Smooth muscle cell (in vitro differentiated cells): ENCODE data around the gene FAM149A. TPM values are rescaled to one million over a fixed set of nuclear protein-coding genes. Genes with fewer than 3 reads are reported as not detected.

Experiments
- DNase-seq: peaks from one replicate; lab custom pipeline; 2025; ENCODE audit not compliant: unreplicated experiment; lab: John Stamatoyannopoulos, UW
- H2AFZ ChIP-seq: fragments of 200-600 bp; sonication (generic); 2 replicates; pipeline ENCODE4 v1.6.0; 2016; ENCODE audit warnings: antibody characterized with exemption, low read depth, mild to moderate bottlenecking
- H3F3A ChIP-seq: fragments of 200-600 bp; sonication (generic); 2 replicates; pipeline ENCODE4 v1.6.0; 2017; ENCODE audit warnings: antibody characterized with exemption, low read depth
- H3K27ac ChIP-seq: fragments of 200-600 bp; sonication (generic); 2 replicates; pipeline ENCODE4 v1.5.1; 2016; ENCODE audit warnings: low read depth, mild to moderate bottlenecking
- H3K27me3 ChIP-seq: fragments of 200-600 bp; sonication (generic); 2 replicates; pipeline ENCODE4 v1.6.1; 2016; ENCODE audit warnings: low read depth, mild to moderate bottlenecking
- H3K36me3 ChIP-seq: fragments of 200-600 bp; sonication (generic); 2 replicates; pipeline ENCODE4 v1.5.1; 2016; ENCODE audit warnings: low read depth
- H3K4me1 ChIP-seq: fragments of 200-600 bp; sonication (generic); 2 replicates; pipeline ENCODE4 v1.5.1; 2016; ENCODE audit warnings: low read depth
- H3K4me2 ChIP-seq: fragments of 200-600 bp; sonication (generic); 2 replicates; pipeline ENCODE4 v1.6.0; 2016; ENCODE audit warnings: mild to moderate bottlenecking
- H3K4me3 ChIP-seq: fragments of 200-600 bp; sonication (generic); 2 replicates; pipeline ENCODE4 v1.5.1; 2016; ENCODE audit warnings: mild to moderate bottlenecking
- H3K79me2 ChIP-seq: fragments of 200-600 bp; sonication (generic); 2 replicates; pipeline ENCODE4 v1.6.0; 2016; ENCODE audit warnings: low read depth, mild to moderate bottlenecking
- H3K9ac ChIP-seq: fragments of 200-600 bp; sonication (generic); 2 replicates; pipeline ENCODE4 v1.6.0; 2016; ENCODE audit warnings: low read depth
- H3K9me3 ChIP-seq: fragments of 200-600 bp; sonication (generic); replicated peaks from 2 replicates; pipeline ENCODE4 v1.5.1; 2016; ENCODE audit warnings: low read depth
- H4K20me1 ChIP-seq: fragments of 200-600 bp; sonication (generic); 2 replicates; pipeline ENCODE4 v1.6.0; 2016; ENCODE audit warnings: low read depth
- WGBS: methylation state at CpG from one replicate; pipeline ENCODE4 v1.1.7; 2016; ENCODE audit warnings: low lambda C conversion rate; 5-methylcytosine and 5-hydroxymethylcytosine counted together
- polyA plus RNA-seq: library from polyadenylated mRNA; unstranded; fragments of >200 nt; fragmentation: Nextera tagmentation; extraction: Ambion mirVana; gene quantifications from 2 replicates; pipeline ENCODE4 v1.2.1, GENCODE V29; 2016
- total RNA-seq: library from RNA; depleted of rRNA; stranded (reverse); fragments of >200 nt; gene quantifications from 2 replicates; pipeline ENCODE4 v1.2.3, GENCODE V29; 2014
- TF ChIP-seq, protein P1 (sequence below): fragments of 200-600 bp; sonication (generic); IDR thresholded peaks from 2 replicates; pipeline ENCODE4 v1.5.1; 2017; ENCODE audit warnings: borderline replicate concordance, mild to moderate bottlenecking, antibody characterized with exemption; ENCODE audit not compliant: insufficient read depth, poor library complexity, severe bottlenecking

FAM149A gene
- total and polyA plus RNA-seq, 2 experiments from 2014 or later, result 0.55 to 5.8 TPM

DNA sequence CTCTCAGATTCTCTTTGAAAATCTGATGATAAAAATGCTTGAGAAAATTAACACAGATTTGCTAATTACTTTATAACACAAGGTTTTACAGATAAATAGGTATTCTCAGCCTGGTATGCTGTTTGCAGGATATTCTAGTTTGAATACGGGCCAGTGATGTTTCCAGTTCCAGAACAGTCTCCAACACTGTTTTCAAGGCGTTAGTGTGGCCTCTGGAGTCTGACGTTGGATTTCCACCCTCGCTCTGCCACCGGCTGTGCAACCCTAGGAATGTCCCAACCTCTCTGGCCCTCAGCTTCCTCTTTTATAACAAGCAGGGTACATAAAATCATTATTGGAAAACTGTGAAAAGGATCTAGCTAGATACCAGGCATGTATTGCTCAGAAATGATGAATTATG is 63.1 kb downstream of the FAM149A start:
- no peak overlapping the region for H2AFZ ChIP-seq
- TF ChIP-seq, protein P1, sequence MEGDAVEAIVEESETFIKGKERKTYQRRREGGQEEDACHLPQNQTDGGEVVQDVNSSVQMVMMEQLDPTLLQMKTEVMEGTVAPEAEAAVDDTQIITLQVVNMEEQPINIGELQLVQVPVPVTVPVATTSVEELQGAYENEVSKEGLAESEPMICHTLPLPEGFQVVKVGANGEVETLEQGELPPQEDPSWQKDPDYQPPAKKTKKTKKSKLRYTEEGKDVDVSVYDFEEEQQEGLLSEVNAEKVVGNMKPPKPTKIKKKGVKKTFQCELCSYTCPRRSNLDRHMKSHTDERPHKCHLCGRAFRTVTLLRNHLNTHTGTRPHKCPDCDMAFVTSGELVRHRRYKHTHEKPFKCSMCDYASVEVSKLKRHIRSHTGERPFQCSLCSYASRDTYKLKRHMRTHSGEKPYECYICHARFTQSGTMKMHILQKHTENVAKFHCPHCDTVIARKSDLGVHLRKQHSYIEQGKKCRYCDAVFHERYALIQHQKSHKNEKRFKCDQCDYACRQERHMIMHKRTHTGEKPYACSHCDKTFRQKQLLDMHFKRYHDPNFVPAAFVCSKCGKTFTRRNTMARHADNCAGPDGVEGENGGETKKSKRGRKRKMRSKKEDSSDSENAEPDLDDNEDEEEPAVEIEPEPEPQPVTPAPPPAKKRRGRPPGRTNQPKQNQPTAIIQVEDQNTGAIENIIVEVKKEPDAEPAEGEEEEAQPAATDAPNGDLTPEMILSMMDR, result no peak
- H3K27me3 ChIP-seq, result no peaks in the 10 kb centered on the region
- 89% methylated on average over 5 of the region's 5 CpGs for WGBS
- H3K9me3 ChIP-seq, result no peaks in the 10 kb centered on the region
- H3K4me1 ChIP-seq, result no peaks in the 10 kb centered on the region
- no peak overlapping the region for H3K27ac ChIP-seq
- H3K36me3 ChIP-seq, result no peaks in the 10 kb centered on the region
- no peaks in the 10 kb centered on the region for H3K79me2 ChIP-seq
- H3K4me3 ChIP-seq, result no peak overlapping the region
- no peaks in the 10 kb centered on the region for H4K20me1 ChIP-seq
- H3F3A ChIP-seq, result no peaks in the 10 kb centered on the region
- H3K4me2 ChIP-seq, result no peak overlapping the region
- H3K9ac ChIP-seq, result no peak overlapping the region
- DNase-seq, result no peak

DNA sequence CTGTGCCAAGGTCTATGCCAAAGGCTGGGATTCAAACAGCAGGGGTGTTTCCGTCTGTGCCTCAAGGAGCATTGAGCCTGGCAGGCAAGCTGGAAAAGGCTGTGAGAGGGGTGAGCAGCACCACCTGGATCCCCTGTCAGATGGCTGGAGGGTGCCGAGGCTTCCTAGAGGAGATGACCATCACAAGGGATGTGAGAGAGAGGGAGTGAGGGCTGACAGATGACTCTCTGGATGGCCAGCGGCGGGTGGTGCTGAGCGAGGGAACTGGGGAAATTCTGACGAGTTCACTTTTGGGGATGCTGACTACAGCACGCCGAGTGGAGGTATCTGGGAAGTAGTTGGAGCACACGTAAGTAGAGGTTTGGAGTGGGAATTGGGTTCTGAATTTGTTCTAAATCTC is 64.2 kb downstream of the FAM149A start:
- no peak overlapping the region for H3K9ac ChIP-seq
- H3K4me2 ChIP-seq, result no peak overlapping the region
- no peak for DNase-seq
- H3K4me3 ChIP-seq, result no peak overlapping the region
- H2AFZ ChIP-seq, result no peak overlapping the region
- H3K36me3 ChIP-seq, result no peaks in the 10 kb centered on the region
- 96% methylated on average over 9 of the region's 9 CpGs for WGBS
- no peaks in the 10 kb centered on the region for H3K27me3 ChIP-seq
- no peaks in the 10 kb centered on the region for H3F3A ChIP-seq
- no peaks in the 10 kb centered on the region for H3K4me1 ChIP-seq
- no peaks in the 10 kb centered on the region for H3K9me3 ChIP-seq
- H3K79me2 ChIP-seq, result no peaks in the 10 kb centered on the region
- H4K20me1 ChIP-seq, result no peaks in the 10 kb centered on the region
- H3K27ac ChIP-seq, result no peak overlapping the region
- TF ChIP-seq, protein P1, result no peak

DNA sequence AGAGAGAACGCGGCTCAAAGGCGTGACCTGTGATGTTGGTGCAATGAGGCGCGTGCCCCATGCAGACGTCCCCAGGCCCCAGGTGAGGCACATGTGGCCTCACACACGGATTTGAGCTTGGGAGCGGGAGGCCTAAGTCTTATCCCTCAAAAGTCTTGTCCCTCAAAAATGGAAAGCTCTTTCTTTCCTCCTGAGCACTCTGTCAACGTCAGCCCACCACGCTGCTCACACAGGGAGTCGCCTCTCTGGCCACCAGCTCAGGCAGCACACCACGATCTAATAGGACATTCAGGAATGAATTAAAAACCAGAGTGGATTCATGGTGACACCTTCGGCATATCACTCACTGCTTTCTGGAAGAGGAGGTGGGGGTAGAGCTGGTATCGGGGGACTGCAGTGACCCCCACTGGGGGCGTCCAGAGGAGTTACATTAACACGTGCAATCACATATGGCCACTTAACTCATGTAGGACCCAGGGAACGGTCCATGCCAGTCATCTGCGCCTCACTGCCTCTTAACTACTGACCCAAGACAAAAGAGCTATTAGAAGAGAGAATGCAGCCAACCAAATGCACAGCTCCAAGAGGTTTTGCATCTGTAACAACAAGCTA is 64.9 kb downstream of the FAM149A start:
- TF ChIP-seq, protein P1, result no peak
- H2AFZ ChIP-seq, result no peak overlapping the region
- 92% methylated on average over 18 of the region's 18 CpGs for WGBS
- no peaks in the 10 kb centered on the region for H4K20me1 ChIP-seq
- H3K9ac ChIP-seq, result no peak overlapping the region
- no peaks in the 10 kb centered on the region for H3K9me3 ChIP-seq
- H3K27me3 ChIP-seq, result no peaks in the 10 kb centered on the region
- H3K4me3 ChIP-seq, result no peak overlapping the region
- no peak overlapping the region for H3K27ac ChIP-seq
- no peak for DNase-seq
- no peaks in the 10 kb centered on the region for H3K4me1 ChIP-seq
- no peaks in the 10 kb centered on the region for H3K79me2 ChIP-seq
- H3K36me3 ChIP-seq, result no peaks in the 10 kb centered on the region
- H3K4me2 ChIP-seq, result no peak overlapping the region
- no peaks in the 10 kb centered on the region for H3F3A ChIP-seq

DNA sequence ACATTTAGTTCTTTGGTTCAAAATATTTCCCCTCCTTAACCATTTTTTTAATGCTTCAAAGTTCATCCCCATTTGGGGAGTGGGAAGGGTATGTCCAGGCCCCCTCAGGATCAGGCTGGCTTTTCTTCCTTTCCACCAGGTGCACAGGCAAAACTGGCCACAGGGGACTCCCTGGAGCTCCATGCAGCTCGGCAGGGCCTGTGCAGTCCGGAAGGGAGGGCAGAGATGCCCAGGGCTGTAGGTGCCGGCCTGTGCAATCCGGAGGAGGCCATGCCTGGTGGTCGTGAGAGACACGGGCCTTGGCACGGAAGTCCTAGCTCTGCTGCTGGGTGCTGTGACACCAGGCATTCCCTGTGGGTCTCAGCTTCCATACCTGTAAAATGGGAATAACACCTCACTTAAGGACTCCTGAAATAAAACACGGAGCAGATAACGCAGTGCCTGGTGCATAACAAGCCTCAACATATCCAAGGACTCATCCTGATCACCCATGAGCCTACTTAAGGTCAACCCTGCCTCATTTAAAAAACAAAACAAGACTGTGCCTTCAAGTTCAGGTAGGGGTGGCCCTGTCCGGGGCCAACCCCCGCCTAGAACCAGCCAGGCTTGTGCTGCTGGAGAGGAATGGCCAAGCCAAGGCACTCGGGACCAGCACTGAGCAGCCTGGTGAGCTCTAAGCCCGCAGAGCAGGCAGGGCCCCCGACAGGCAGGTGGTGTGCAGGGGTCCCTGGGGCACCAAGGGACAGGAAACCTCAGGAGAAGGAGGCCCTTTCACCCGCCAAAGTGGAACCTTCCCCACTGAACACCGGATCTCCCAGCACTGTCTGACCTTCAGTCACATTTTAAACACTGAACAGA is 65.7 kb downstream of the FAM149A start:
- Histone ChIP-seq H3K4me2 (no peak overlapping the region), H3K27ac (no peak overlapping the region), H3K4me3 (no peak overlapping the region), H3F3A (no peaks in the 10 kb centered on the region), H3K36me3 (no peaks in the 10 kb centered on the region), H3K9me3 (no peaks in the 10 kb centered on the region), H4K20me1 (no peaks in the 10 kb centered on the region), H3K4me1 (no peaks in the 10 kb centered on the region), H2AFZ (no peak overlapping the region), H3K79me2 (no peaks in the 10 kb centered on the region), H3K27me3 (no peaks in the 10 kb centered on the region), H3K9ac (no peak overlapping the region)
- 88% methylated on average over 16 of the region's 16 CpGs for WGBS
- TF ChIP-seq, protein P1, result no peak
- DNase-seq, result no peak
